HL-60 (cell line): ENCODE data around the gene SLC35F3.
"Not testable (repeated sequence)": the region's sequence is repeated elsewhere in the genome, so short reads cannot be mapped to it uniquely, and the experiment has no call there.

ENCODE experiments used
- DNase-seq, 2 experiments: peaks; one replicate each; pipeline ENCODE4 v3.0.0-alpha.2; 2010 to 2020; ENCODE audit warnings: low read depth in 1 of 2, low spot score in 1 of 2
- H3K27ac ChIP-seq: fragments of 250-450 bp; sonication (Bioruptor Pico); replicated peaks from 2 replicates; pipeline ENCODE4 v1.5.1; 2020; ENCODE audit warnings: mild to moderate bottlenecking, moderate library complexity
- H3K27me3 ChIP-seq: fragments of 250-450 bp; sonication (Bioruptor Pico); 2 replicates; pipeline ENCODE4 v1.5.1; 2021; ENCODE audit warnings: mild to moderate bottlenecking, moderate library complexity; ENCODE audit not compliant: insufficient read depth, poor library complexity, severe bottlenecking
- H3K4me3 ChIP-seq: replicated peaks from 2 replicates; pipeline ENCODE4 v1.5.1; 2011; ENCODE audit warnings: mild to moderate bottlenecking, control low read depth, low read length; ENCODE audit not compliant: insufficient read depth
- CTCF ChIP-seq: IDR thresholded peaks from one replicate; pipeline ENCODE4 v1.5.1; 2011; ENCODE audit warnings: low read length, control low read depth, inconsistent platforms; ENCODE audit not compliant: insufficient read depth
- GABPA ChIP-seq: IDR thresholded peaks from 2 replicates; pipeline ENCODE4 v1.6.1; 2012; ENCODE audit warnings: low read depth
- POLR2AphosphoS5 ChIP-seq: IDR thresholded peaks from 2 replicates; pipeline ENCODE4 v1.6.1; 2012; ENCODE audit warnings: low read depth
- REST ChIP-seq: IDR thresholded peaks from 2 replicates; pipeline ENCODE4 v1.6.1; 2012; ENCODE audit warnings: low read depth; ENCODE audit not compliant: insufficient replicate concordance
- SPI1 ChIP-seq: IDR thresholded peaks from 2 replicates; pipeline ENCODE4 v1.6.1; 2012; ENCODE audit warnings: low read depth, mild to moderate bottlenecking, borderline replicate concordance

SLC35F3 gene

GRCh38 chr1:234246638-234247116, 342.2 kb downstream of the SLC35F3 start:
- H3K27me3 ChIP-seq, result no peaks in the 10 kb centered on the region
- no peak overlapping the region for H3K27ac ChIP-seq
- no peak overlapping the region for H3K4me3 ChIP-seq
- no peak for DNase-seq
- TF ChIP-seq POLR2AphosphoS5, result no peak
- TF ChIP-seq REST, result no peak
- no peak for TF ChIP-seq GABPA

GRCh38 chr1:234247746-234248145, 343.3 kb downstream of the SLC35F3 start:
- not testable (repeated sequence) for H3K27ac ChIP-seq, H3K4me3 ChIP-seq, H3K27me3 ChIP-seq, DNase-seq

GRCh38 chr1:234250747-234251146, 346.3 kb downstream of the SLC35F3 start:
- no peaks in the 10 kb centered on the region for H3K27me3 ChIP-seq
- DNase-seq, result no peak
- no peak for TF ChIP-seq SPI1
- TF ChIP-seq CTCF, result no peak
- TF ChIP-seq POLR2AphosphoS5, result no peak
- TF ChIP-seq GABPA, result no peak
- TF ChIP-seq REST, result no peak
- H3K27ac ChIP-seq, result no peak overlapping the region
- H3K4me3 ChIP-seq, result no peak overlapping the region

- no peak for DNase-seq
- H3K27ac ChIP-seq, result no peak overlapping the region
- H3K4me3 ChIP-seq, result no peak overlapping the region
- TF ChIP-seq CTCF (no peak), GABPA (no peak), SPI1 (peak; percentile 86), REST (no peak), POLR2AphosphoS5 (no peak)
- peaks cover 2% of the 10 kb centered on the region for H3K27me3 ChIP-seq
Measured at GRCh38 chr1:234253732-234254131, 349.3 kb downstream of the SLC35F3 start.
